ENCODE measurements around the gene TNRC6C.
"Not testable (repeated sequence)": the region's sequence is repeated elsewhere in the genome, so short reads cannot be mapped to it uniquely, and the experiment has no call there.

The TNRC6C gene

DNA sequence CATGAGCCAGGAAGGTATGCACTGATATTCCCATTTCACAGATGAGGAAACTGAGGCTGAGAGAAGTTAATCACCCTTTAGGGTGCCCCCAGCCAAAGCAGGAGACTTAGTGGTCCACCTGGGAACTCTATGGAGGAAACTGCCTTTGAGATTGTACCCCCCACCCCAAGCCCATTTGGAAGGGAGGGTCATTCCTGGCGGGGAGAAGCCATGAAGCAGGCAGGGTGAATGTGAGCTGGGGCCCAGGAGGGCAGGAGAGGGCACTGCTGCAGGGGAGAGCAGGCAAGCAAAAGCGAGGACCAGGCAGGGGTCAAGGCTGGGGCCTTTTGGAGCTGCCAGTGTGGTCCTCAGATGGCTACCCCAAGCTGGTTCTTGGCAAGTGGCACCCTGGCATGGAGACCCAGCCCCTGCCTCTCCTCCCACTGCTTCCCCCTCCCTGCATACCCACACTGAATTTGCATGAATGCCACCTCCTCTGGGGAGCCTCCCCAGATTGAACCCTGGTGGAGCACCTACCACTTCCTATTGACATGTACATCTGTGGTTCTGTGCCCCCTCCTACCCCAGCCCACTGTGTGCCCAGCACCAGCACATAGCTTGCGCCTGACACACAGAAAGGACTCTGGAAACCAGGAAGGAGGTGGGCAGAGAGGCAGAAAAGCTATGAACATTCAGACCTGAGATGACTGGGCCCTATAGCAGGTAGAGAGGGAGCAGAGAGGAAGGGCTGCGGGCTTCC, 171.0 kb downstream of the TNRC6C start:
- no peak for DNase-seq

DNA sequence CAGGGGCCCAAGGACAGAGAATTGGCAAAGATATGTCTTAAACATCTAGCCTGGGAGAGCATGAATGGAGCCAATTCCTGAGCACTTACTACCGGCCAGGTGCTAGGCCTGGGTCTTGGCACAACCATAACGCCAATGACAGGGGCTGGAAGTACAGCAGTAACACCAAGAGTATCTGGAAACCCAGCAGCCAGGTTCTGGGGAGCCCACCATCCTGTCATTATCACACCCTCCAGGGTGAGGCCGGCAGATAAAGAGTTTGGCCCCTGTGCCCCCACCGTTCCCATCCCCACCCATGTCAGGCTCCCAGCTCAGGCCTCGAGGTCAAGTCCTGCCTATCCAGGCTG, 171.6 kb downstream of the TNRC6C start:
- no peak for DNase-seq

DNA sequence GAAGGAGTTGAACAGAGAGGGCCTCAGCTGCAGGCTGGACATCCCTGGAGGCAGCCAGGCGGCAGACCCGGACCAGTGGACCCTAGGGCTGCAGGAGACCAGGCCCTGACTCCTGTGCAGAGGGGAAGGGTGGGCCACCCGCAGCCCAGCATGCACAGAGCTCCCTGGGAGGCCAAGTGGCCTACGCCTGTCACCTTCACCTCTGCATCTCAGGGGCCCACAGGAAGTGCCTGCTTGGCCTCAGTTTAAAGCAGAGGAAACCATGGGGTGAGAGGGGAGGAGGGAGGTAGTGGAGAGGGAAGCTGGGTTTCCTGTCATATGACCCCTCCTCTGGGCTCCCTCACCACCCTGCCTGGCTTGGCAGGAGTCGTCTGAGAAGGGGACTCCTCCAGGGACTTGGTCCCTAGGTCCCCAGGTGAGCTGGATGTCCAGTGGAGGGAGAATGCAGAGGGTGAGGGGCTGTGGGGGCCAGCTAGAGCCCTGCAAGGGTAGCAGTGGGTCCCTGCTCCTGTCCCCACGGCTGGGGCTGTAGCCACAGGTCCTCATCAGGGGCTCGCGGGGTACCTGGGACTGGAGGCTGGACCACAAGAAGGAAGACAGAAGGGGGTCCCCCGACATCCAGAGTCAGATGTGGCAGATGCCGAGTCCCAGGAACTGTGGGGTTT, 172.1 kb downstream of the TNRC6C start, which contains the start of gene TMC8:
Gene TMC8, plus strand, starts transcription at position 335 of the 665 bp plus-strand sequence. CDS start 818 bp downstream, outside the sequence.
- peak; percentile 48 for DNase-seq

DNA sequence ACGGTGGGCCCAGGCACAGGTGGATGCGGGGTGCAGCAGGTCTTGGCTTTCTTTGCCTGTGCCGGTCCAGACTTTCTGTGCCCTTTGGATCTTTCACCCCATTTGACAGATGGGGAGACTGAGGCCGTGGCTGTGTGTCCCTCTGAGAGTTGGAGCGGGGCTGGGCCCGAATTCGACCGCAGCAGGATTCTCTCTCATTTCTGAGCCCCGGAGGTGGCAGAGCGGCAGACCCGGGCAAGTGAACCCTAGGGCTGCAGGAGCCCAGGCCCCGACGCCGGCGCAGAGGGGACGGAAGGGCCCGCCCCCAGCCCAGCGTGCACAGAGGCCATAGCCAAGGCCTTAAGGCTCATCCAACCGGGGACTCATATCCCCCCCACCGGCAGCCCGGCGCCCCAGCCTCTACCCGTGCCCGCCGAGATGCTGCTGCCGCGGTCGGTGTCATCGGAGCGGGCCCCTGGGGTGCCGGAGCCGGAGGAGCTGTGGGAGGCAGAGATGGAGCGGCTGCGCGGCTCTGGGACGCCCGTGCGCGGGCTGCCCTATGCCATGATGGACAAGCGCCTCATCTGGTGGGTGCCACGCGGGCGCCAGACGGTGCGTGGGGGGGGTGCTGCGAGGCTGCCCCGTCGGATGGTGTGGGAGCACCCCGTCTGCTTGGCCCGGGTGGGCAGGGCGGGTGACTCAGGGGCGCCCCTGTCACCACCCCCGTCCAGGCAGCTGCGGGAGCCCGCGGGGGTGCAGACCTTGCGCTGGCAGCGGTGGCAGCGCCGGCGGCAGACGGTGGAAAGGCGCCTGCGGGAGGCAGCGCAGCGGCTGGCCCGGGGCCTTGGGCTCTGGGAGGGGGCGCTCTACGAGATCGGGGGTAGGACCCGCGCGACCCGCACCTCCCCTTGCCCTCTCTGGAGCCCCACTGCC, 172.9 kb downstream of the TNRC6C start:
- peak; percentile 71 for DNase-seq

DNA sequence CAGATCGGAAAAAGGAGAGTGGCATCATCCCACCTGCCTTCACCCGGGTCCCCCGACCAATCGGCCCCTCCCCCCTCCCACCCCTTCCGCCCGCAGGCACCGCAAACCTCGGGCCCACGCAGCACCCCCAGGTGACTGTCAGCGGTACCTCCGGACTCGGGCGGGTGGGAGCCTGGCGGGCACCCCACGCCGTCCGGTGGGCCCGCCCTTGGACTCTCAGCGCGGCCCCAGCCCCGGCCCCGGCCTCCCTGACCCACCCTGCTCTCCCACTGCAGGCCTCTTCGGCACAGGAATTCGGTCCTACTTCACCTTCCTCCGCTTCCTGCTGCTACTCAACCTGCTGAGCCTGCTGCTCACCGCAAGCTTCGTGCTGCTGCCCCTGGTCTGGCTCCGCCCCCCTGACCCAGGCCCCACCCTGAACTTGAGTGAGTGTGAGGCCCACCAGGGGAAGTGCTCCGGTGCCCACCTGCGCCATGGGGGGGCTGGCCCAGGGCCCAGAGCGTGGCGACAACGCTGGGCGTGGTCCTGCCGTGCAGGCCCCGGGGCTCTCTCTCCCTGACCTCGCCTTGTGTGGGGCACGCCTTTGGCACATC, 173.7 kb downstream of the TNRC6C start:
- DNase-seq = peak; percentile 54

DNA sequence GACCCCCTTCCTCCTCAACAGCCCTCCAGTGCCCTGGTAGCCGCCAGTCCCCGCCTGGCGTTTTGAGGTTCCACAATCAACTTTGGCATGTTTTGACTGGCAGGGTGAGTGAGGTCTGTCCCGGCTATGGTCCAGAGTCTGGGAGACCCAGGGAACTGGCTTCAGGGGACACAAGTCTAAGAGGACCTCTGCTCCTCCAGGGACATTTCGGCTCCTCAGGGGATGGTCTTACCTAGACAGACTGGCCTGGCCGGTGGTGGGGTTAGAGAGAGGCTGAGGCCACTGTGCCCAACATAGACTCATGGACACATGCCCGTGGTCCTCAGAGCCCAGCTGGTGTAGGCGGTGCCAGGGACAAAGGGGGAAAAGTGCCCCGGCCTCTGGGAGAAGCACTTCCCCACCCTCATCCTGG, 174.3 kb downstream of the TNRC6C start:
- no peak for DNase-seq

DNA sequence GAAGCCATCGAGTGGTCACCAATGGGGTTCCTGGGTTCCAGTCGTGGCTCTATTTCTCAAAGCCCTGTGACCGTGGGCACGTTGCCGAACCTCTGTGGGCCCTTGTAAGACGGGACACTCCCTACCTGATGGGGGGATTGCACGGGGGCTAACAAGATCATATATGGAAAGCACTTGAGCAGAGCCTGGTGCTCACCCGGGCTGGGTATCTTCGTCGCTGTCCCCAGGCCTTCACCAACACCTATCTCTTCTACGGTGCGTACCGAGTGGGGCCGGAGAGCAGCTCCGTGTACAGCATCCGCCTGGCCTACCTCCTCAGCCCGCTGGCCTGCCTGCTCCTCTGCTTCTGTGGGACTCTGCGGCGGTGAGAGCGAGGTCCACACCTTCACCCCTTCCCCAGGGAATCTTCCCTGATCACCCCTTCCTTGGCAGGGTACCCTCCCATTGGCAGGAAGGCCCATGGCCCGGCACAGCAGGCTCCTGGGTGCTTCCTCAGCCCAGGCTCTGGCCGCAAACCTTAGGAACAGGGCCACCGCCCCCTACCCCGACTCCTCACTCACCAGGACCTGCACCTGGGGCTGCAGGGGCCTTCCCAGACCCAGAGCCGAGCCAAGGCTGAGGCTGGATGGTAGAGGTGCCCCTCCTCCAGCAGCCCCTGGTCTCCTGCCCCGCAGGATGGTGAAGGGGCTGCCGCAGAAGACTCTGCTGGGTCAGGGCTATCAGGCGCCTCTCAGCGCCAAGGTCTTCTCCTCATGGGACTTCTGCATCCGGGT, 174.9 kb downstream of the TNRC6C start:
- DNase-seq = no peak

DNA sequence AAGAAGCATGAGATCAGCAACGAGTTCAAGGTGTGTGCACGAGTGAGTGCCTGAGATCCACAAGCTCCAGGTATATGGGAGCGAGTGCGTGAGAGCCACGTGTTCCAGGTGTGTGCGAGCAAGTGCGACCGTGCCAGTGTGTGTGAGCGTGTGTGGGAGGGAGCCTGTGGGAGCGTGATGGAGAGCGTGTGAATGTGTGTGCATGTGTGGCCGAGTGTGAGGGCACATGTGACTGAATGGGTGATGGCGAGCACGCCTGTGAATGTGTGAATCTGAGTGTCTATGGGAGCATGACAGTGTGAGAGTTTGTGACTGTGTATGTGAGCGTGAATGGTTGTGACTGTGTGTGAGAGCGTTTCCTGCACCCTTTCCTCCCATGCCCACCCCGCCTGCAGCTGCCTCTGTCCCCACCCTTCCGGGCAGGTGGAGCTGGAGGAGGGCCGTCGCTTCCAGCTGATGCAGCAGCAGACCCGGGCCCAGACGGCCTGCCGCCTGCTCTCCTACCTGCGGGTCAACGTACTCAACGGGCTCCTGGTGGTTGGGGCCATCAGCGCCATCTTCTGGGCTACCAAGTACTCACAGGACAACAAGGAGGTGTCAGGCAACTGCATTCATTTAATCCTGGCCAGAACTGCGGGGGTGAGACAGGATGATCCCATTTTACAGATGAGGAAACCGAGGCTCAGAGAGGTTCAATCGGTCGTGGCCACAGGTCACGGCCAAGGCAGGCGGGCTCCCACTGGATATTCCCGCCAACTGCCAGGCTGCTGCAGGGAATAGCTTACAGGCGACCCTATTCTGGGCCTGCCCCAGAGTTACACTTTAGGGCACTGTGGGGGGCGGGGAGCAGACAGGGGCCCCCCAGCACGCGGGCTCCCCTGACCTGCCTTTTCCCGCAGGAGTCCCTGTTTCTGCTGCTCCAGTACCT, 175.7 kb downstream of the TNRC6C start:
- peak; percentile 50 for DNase-seq

DNA sequence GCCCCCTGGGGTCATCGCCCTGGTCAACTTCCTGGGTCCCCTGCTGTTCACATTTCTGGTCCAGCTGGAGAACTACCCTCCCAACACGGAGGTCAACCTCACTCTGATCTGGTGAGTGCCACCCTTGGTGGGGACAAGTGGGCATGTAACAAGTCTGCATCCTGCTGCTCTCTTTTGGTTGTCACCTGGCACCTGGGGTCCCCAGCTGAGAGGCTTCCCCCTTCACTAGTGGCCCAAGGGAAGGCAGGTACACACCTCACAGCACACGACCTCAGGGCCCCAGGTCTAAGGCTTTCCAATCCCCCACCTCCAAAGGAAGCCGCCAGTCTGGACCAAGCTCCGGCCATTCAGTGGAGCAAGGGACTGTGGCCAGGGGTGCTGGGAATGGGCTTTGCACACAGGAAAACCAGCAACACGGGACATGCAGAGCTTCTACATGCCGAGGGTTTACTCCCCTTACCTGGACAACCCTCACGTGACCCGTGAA, 176.4 kb downstream of the TNRC6C start:
- DNase-seq = no peak

DNA sequence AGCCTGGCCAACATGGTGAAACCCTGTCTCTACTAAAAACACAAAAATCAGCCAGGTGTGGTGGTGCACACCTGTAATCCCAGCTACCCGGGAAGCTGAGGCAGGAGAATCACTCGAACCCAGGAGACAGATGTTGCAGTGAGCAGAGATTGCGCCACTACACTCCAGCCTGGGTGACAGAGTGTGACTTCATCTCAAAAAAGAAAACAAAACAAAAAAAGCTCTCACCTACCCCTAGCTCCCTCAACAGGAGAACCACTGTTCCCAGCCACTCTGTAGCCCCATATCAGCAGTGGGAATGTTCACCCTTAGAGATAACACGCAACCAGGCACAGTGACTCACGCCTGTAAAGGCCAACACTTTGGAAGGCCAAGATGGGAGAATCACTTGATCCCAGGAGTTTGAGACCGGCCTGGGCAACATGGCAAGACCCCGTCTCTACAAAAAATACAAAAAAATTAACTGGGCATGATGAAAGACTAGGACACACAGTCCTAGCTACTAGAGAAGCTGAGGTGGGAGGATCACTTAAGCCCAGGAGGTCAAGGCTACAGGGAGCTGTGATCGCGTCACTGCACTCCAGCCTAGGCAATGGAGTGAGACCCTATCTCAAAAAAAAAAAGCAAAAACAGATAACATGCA, 177.5 kb downstream of the TNRC6C start:
- no peak for DNase-seq

DNA sequence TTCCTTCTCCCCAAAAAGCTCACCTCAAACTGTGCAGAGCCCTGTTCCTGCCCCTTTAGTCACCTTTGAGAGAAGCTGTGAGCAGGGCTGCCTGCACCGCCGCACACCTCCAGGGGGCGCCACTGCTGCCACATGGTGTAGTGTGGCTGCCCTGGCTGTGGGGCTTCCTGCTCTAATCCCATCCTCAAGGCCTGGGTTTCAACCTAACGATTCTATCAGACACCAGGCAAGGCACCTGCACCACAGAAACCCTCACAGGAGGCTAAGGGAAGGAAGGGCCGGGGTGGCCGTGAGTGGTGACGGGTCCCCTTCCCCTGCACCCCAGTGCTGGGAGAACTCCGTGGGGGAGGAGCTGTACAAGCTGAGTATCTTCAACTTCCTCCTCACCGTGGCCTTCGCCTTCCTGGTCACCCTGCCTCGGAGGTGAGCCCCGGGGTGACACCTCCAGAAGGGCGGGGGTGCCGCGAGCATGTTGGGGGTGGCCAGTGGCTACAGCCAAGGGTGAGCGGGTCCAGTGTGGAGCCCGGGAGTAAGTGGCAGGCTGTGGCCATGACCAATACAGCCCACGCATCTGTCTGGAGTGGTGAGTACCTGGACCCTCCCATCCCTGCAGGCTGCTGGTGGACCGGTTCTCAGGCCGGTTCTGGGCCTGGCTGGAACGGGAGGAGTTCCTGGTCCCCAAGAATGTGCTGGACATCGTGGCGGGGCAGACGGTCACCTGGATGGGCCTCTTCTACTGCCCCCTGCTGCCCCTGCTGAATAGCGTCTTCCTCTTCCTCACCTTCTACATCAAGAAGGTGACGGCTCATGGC, 179.1 kb downstream of the TNRC6C start:
- no peak for DNase-seq

DNA sequence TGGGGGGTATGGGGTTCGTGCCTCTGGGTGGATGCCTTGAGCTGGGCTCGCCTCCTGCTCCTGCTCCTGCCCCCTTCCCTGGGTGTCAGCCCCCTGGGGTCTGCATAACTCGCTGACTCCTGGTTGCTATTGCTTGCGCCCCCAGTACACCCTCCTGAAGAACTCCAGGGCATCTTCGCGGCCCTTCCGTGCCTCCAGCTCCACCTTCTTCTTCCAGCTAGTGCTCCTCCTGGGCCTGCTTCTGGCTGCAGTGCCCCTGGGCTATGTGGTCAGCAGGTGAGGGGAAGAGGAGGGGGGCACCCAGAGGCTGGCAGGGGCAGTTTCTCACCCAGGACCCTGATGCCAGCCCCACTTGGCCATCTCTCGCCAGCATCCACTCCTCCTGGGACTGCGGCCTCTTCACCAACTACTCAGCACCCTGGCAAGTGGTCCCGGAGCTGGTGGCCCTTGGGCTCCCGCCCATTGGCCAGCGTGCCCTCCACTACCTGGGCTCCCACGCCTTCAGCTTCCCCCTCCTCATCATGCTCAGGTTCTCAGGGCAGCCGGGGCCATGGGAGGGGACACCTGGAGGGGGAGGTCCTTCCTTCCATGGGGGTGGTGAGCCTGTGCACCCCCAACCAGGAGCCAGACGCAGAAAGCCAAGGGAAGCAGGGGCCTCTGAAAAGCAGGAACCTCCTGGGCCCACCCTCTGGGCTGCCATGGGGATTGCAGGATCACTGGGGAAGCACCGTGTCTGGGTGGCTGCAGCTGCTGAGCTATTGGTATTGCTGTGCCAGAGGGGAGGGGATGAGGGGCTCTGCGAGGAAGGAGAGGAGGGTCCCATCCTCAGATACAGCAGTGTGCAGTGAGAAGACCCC, 179.9 kb downstream of the TNRC6C start:
- no peak for DNase-seq

DNA sequence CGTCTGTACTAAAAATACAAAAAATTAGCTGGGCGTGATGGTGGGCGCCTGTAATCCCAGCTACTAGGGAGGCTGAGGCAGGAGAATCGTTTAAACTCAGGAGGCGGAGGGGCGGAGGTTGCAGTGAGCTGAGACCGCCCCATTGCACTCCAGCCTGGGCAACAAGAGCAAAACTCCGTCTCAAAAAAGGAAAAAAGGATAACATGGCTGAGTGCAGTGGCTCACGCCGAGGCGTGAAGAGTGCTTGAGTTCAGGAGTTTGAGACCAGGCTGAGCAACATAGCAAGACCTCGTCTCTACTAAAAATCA, 181.3 kb downstream of the TNRC6C start:
- not testable (repeated sequence) for DNase-seq

DNA sequence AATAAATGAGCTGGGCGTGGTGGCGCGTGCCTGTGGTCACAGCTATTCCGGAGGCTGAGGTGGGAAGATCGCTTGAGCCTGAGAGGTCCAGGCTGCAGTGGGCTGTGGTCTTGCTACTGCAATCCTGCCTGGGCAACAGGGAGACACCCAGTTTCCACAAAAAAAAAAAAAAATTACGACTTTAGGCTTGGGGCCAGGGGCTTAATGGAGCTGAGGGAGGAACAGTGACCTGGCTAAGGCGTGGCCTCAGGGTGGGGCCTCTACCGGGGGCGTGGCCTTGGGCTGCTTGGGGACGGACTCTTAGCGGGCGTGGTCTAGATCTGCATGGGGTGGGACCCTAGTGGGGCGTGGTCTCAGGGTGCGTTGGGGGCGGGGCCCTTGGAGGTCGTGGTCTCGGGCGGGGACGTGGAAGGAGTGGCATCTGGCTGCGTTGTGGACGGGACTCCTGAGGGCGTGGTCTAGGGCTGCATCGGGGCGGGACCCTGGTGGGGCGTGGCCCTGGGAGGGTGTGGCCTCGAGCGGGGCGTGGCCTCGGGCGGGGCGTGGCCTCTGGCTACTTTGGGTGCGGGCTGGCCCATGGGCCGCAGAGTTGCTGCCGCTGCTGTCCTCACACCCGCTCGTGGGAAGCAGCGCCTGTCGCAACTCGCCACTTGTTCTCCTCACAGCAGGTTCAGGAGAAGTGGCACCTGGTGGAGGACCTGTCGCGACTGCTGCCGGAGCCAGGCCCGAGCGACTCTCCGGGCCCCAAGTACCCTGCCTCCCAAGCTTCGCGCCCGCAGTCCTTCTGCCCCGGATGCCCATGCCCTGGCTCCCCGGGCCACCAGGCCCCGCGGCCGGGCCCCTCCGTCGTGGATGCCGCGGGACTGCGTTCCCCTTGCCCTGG, 181.9 kb downstream of the TNRC6C start:
- DNase-seq = peak; percentile 79

DNA sequence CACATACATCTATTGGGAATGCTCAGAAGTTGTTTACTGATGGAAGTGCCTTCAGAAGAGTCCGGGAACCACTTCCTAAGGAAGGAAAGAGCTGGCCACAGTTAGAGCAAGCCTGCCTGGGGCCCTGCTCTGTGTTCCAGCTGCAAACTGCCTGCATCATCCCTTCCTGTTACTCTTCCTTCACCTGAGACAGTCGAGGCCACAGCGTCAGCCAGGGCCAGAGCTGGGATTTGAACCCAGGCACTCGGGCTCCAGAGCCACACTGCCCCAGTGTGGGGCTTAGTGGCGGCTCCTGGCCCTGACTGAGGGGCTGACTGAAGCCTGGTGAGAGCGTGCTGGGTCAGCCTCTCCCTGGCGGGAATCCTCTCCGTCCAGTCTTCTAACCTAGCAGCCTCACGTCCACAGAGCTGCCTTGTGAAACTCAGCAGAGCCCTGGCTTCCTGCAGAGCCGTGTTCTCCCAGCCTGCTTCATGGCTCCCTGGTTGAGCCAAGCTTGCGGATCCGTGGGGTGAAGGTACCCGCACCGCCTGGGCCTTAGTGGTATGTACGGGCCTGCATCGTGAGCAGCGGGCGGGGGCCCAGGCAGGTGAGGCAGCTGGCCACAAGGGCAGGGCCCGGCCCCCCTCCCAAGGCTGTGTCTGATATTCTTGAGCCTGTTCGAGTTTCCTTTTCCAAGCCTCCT, 183.1 kb downstream of the TNRC6C start:
- no peak for DNase-seq

DNA sequence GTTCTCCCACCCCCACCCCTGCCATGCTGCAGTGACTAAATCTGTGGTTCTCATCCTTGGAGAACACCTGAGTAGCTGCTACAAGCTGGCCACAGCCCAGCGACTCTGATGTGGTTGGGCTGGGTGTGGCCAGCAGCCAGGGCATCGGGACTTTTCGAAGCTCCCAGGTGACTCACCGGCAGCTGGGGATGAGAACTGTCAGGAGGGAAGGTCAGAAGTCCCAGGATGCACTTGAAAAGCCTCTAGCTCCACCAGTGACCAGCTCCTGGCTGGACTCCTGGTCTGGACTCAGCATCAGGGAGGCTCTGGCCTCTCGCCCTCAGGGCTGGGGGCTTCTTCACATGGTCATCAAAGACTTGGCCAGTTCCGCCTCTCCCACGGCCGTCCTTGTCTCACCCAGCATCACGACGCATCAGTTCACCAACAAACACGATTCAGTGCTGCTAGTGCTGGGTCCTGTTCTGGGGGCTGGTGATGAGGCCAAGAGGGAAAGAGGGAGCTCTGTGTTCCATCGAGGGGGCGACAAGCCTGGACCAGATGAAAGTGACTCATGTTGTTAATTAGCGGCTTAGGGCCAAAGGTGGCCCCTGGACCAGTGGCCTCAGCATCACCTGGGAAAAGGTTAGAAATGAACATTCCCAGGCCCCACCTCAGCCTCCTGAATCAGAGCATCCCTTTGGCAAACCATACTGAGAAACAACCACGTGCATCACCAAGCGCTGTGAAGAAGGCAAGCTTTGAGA, 183.8 kb downstream of the TNRC6C start:
- DNase-seq = no peak
